Nephron (organoid): Measurements from ENCODE around the gene PKMYT1.

Experiments used
- H3K27ac Mint-ChIP-seq, 3 experiments: 2 replicates each; pipeline ENCODE4 v1.8.0; 2020; ENCODE audit warnings: mixed read lengths in 3 of 3, mild to moderate bottlenecking in 2 of 3, moderate library complexity in 1 of 3
- H3K27me3 Mint-ChIP-seq: 2 replicates; pipeline ENCODE4 v1.8.0; 2021; ENCODE audit warnings: low read depth, mild to moderate bottlenecking, moderate library complexity, mixed read lengths
- H3K36me3 Mint-ChIP-seq: 2 replicates; pipeline ENCODE4 v1.8.0; 2020; ENCODE audit warnings: low read depth, mixed read lengths
- H3K4me1 Mint-ChIP-seq: 2 replicates; pipeline ENCODE4 v1.8.0; 2020; ENCODE audit warnings: mixed read lengths
- H3K4me3 Mint-ChIP-seq, 3 experiments: 2 replicates each; pipeline ENCODE4 v1.8.0; 2020; ENCODE audit warnings: mild to moderate bottlenecking in 3 of 3, mixed read lengths in 3 of 3, moderate library complexity in 2 of 3
- H3K9me3 Mint-ChIP-seq: 2 replicates; pipeline ENCODE4 v1.8.0; 2020; ENCODE audit warnings: mixed read lengths
- TF ChIP-seq, protein P1 (sequence below), 3 experiments: fragments of 200-600 bp; sonication (generic); IDR thresholded peaks; one replicate each; pipeline ENCODE4 v1.5.0; 2021; ENCODE audit warnings: antibody characterized with exemption in 3 of 3; ENCODE audit not compliant: unreplicated experiment in 3 of 3

The PKMYT1 gene

DNA sequence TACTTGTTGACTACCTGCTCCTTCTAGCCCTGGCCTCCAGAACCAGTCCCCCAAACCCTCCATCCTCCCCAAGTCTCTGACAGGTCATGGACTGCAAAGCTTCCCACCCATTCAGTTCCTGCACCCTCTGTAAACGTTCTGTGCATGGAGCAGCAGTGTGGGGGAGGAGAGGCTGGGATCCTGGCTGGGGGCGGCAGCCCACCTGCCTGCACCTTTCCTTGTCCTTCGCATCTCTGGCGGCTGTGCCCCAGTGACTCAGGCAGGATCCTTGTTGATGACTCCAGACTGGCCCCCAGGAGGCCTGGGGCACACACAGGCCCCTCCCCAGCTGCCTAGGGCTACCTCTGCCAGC is 1.6 kb upstream of the PKMYT1 start:
- peaks cover 22% of the 10 kb centered on the region for H3K4me1 Mint-ChIP-seq
- H3K4me3 Mint-ChIP-seq = peak overlapping the region; percentile 83 to 93 (median 84)
- H3K27me3 Mint-ChIP-seq = peaks cover 8% of the 10 kb centered on the region
- TF ChIP-seq, protein P1, sequence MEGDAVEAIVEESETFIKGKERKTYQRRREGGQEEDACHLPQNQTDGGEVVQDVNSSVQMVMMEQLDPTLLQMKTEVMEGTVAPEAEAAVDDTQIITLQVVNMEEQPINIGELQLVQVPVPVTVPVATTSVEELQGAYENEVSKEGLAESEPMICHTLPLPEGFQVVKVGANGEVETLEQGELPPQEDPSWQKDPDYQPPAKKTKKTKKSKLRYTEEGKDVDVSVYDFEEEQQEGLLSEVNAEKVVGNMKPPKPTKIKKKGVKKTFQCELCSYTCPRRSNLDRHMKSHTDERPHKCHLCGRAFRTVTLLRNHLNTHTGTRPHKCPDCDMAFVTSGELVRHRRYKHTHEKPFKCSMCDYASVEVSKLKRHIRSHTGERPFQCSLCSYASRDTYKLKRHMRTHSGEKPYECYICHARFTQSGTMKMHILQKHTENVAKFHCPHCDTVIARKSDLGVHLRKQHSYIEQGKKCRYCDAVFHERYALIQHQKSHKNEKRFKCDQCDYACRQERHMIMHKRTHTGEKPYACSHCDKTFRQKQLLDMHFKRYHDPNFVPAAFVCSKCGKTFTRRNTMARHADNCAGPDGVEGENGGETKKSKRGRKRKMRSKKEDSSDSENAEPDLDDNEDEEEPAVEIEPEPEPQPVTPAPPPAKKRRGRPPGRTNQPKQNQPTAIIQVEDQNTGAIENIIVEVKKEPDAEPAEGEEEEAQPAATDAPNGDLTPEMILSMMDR (IDR thresholded peaks at IDR 0.05; ENCODE audit: unreplicated experiment in 3 of 3) = no peak
- peak overlapping the region; percentile 78 to 88 (median 84) for H3K27ac Mint-ChIP-seq
- no peaks in the 10 kb centered on the region for H3K9me3 Mint-ChIP-seq
- H3K36me3 Mint-ChIP-seq = no peaks in the 10 kb centered on the region

DNA sequence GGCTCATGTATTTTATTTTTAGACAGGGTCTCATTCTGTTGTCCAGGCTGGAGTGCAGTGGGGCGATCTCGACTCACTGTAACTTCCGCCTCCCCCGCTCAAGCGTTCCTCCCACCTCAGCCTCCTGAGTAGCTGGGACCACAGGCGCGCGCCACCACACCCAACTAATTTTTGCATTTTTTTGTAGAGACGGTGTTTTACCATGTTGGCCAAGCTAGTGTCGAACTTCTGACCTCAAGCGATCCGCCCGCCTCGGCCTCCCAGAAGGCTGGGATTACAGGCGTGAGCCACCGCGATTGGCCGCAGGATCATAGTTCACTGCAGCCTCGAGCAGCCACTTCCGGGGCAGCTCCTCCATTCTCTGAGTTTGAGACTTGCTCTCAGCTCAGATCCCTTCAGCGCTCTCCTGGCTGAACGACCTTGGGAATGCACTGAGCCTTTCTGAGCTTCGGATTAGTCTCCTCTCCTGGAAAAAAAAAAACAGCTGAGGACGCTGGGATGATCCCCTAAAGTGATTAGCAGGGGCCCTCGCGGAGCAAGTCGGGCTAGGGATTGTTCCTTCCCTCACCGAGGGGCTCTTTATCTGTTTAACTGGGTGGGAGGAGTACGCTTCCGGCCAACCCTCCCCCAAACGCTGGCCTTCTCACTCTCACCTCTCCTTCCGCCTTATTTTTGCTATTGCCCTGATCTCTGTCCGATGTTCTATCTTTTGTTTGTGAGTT is 1.1 kb upstream of the PKMYT1 start:
- TF ChIP-seq, protein P1 (IDR thresholded peaks at IDR 0.05; ENCODE audit: unreplicated experiment in 3 of 3) = no peak
- no peaks in the 10 kb centered on the region for H3K9me3 Mint-ChIP-seq
- H3K27me3 Mint-ChIP-seq = peaks cover 8% of the 10 kb centered on the region
- H3K27ac Mint-ChIP-seq = peak overlapping the region; percentile 78 to 88 (median 84)
- no peaks in the 10 kb centered on the region for H3K36me3 Mint-ChIP-seq
- H3K4me1 Mint-ChIP-seq = peaks cover 22% of the 10 kb centered on the region
- H3K4me3 Mint-ChIP-seq = peak overlapping the region; percentile 83 to 93 (median 84)

DNA sequence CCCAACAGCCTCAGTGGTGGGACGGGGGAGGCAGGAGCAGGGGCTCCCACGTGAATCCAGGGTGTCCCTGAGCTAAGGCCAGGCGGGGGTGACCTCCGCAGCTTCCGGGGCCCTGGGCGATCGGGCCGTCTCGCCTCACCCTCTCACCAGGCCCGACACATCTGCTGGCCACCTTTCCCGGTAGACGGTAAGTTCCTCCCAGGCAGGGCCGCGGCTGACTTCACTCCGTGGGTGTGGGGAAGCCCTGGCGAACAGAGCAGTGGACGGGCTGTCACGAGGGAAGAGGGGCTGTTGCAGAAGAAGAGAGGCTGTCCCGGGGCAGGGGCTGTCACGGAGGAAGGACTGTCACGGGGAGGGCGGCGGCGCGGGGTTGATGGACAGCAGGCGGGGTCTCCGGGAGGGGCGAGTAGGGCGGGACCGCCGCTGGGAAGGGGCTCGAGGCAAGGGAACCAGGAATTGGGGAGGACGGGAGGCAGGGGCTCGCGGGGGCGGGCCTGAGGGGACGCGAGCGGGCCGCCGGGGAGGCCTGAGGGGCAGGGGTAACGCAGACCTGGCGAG is 498 bp downstream of the PKMYT1 start:
- no peaks in the 10 kb centered on the region for H3K36me3 Mint-ChIP-seq
- TF ChIP-seq, protein P1 (IDR thresholded peaks at IDR 0.05; ENCODE audit: unreplicated experiment in 3 of 3) = no peak
- H3K27me3 Mint-ChIP-seq = peaks cover 8% of the 10 kb centered on the region
- no peak overlapping the region for H3K27ac Mint-ChIP-seq
- H3K4me1 Mint-ChIP-seq = peaks cover 22% of the 10 kb centered on the region
- H3K4me3 Mint-ChIP-seq = peak overlapping the region; percentile 79 to 86 (median 82)
- no peaks in the 10 kb centered on the region for H3K9me3 Mint-ChIP-seq

DNA sequence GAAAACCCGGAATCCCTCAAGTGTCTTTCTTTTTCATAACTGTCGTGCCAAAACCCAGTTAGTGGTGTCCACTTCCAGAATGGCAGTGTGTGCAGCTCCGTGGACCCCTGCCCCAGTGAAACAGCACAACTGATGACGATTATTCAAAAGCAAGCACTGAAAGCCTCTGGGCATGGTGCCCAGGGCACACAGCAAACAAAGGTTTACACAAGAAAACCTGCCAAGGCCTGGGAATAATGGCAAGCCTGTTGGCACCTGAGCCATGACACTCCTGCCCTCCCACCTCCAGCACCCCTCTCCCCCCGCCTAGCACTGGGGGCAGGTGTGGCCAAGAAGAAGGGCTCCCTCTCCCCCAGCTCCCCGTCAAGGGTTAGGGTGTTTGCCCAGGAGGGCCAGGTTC is 2.8 kb downstream of the PKMYT1 start:
- TF ChIP-seq, protein P1 (IDR thresholded peaks at IDR 0.05; ENCODE audit: unreplicated experiment in 3 of 3) = no peak
- Mint-ChIP-seq H3K4me3 (peak overlapping the region in 2 of 3 experiments; percentile 29 to 68), H3K27ac (no peak overlapping the region), H3K27me3 (peaks cover 5% of the 10 kb centered on the region), H3K4me1 (peaks cover 25% of the 10 kb centered on the region), H3K9me3 (no peaks in the 10 kb centered on the region), H3K36me3 (no peaks in the 10 kb centered on the region)

DNA sequence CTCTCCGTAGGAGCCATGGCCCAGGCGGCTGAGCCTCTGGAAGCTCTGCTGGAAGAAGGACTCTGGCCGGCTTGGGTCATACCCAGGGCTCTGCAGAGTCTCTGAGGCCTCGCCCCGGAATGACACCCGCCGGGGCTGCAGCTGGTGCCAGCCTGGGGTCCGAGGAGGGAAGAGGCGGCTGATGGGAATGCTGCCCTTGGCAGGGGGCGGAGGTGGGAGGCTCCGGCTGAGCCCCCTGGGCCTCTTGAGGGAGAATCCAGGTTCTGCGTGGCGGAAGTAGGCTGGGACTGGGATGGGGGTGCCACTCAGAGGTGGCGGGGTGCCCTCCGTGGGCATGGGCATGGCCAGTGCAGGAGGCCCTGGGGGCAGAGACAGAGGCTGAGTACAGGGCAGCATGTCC is 3.6 kb downstream of the PKMYT1 start:
- peaks cover 3% of the 10 kb centered on the region for H3K27me3 Mint-ChIP-seq
- no peak overlapping the region for H3K27ac Mint-ChIP-seq
- TF ChIP-seq, protein P1 (IDR thresholded peaks at IDR 0.05; ENCODE audit: unreplicated experiment in 3 of 3) = no peak
- H3K36me3 Mint-ChIP-seq = no peaks in the 10 kb centered on the region
- no peaks in the 10 kb centered on the region for H3K9me3 Mint-ChIP-seq
- peak overlapping the region; percentile 29 to 68 (median 61) for H3K4me3 Mint-ChIP-seq
- H3K4me1 Mint-ChIP-seq = peaks cover 24% of the 10 kb centered on the region

DNA sequence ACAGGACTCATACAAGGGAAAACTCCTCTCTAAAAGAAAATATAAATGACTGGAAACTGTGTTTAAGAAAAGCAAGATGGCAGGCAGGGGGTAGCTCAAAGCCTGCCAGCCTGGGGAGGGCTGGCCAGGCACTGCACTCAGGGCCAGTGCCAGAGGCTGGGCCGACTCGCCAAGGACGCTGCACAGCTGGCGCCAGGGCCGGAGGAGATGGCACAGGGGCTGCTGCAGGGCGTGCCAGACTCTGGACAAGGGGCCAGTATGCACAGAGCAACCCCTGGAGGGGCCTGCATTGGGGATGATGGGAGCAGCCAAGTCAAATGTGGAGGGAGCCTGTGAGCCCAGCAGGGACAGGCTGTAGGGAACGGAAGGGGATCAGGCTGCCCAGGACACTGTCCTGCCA is 4.0 kb downstream of the PKMYT1 start:
- Mint-ChIP-seq H3K27ac (no peak overlapping the region), H3K9me3 (no peaks in the 10 kb centered on the region)

More for the DNA sequence above, 4.0 kb downstream of the PKMYT1 start:
- peak overlapping the region in 1 of 3 experiments; percentile 41 for H3K4me3 Mint-ChIP-seq
- H3K36me3 Mint-ChIP-seq = no peaks in the 10 kb centered on the region
- H3K27me3 Mint-ChIP-seq = no peaks in the 10 kb centered on the region
- peaks cover 19% of the 10 kb centered on the region for H3K4me1 Mint-ChIP-seq
- TF ChIP-seq, protein P1 (IDR thresholded peaks at IDR 0.05; ENCODE audit: unreplicated experiment in 3 of 3) = no peak
